Heart left ventricle (tissue), 16 donors: ENCODE measurements around the gene CCL17. TPM values are rescaled to one million over a fixed set of nuclear protein-coding genes. Genes with fewer than 3 reads are reported as not detected.
"Not testable (repeated sequence)": the region's sequence is repeated elsewhere in the genome, so short reads cannot be mapped to it uniquely, and the experiment has no call there.

Experiments used
- ATAC-seq, 4 donors: fragments of 200-7000 bp; cut with Tn5 transposase; one replicate each; pipeline ENCODE4 v1.9.1; 2020 to 2022; ENCODE audit warnings: moderate library complexity in 4 of 4, mild to moderate bottlenecking in 3 of 4, moderate number of reproducible peaks in 1 of 4
- DNase-seq, 5 donors: peaks; one replicate each; pipeline ENCODE4 v3.0.0-alpha.2; 2020
- H3K27ac ChIP-seq, 12 donors: fragments of 200-600 bp; sonication (generic) in 4 of 12; one replicate each; pipeline versions ENCODE4 v1.5.0 to v1.8.0; 2016 to 2022; ENCODE audit warnings: mild to moderate bottlenecking in 2 of 12
- H3K27me3 ChIP-seq, 9 donors: fragments of 200-600 bp; sonication (generic) in 2 of 9; one replicate each; pipeline versions ENCODE4 v1.5.1 to v1.8.0; 2016 to 2022; ENCODE audit warnings: mild to moderate bottlenecking in 3 of 9
- H3K36me3 ChIP-seq, 9 donors: fragments of 200-600 bp; sonication (generic) in 2 of 9; one replicate each; pipeline versions ENCODE4 v1.5.0 to v1.8.0; 2018 to 2022; ENCODE audit warnings: mild to moderate bottlenecking in 2 of 9
- H3K4me1 ChIP-seq, 12 donors: fragments of 200-600 bp; sonication (generic) in 4 of 12; one replicate each; pipeline versions ENCODE4 v1.5.0 to v1.8.0; 2016 to 2022; ENCODE audit warnings: mild to moderate bottlenecking in 3 of 12
- H3K4me3 ChIP-seq, 12 donors: fragments of 200-600 bp; sonication (generic) in 4 of 12; one replicate each; pipeline versions ENCODE4 v1.5.0 to v1.8.0; 2017 to 2022; ENCODE audit warnings: mild to moderate bottlenecking in 9 of 12, moderate library complexity in 4 of 12
- H3K9me3 ChIP-seq, 12 donors: fragments of 200-600 bp; sonication (generic) in 4 of 12; one replicate each; pipeline versions ENCODE4 v1.5.0 to v1.8.0; 2016 to 2022; ENCODE audit warnings: mild to moderate bottlenecking in 1 of 12
- POLR2A ChIP-seq, 2 donors: fragments of 450-650 bp; IDR thresholded peaks; one replicate each; pipeline ENCODE4 v1.6.1; 2017; ENCODE audit warnings: antibody characterized with exemption in 2 of 2, mild to moderate bottlenecking in 2 of 2, moderate library complexity in 2 of 2
- WGBS, 4 donors: extraction: QIAGEN DNeasy Blood & Tissue Kit in 2 of 4; methylation state at CpG; one replicate each; pipeline versions ENCODE4 v1.1.5 to v1.1.7; 2013 to 2018; 5-methylcytosine and 5-hydroxymethylcytosine counted together
- intact Hi-C, 10 donors: fragments of 100-400 bp; cut with DNase I; formaldehyde crosslinking; loops; one replicate each; pipeline versions ENCODE4 v1.11.1 to v1.14.2; 2022
- polyA plus RNA-seq, 2 donors: library from polyadenylated mRNA; stranded (reverse); fragments of 200-250 nt; gene quantifications; one replicate each; pipeline ENCODE4 v1.2.3, GENCODE V29; 2013
- total RNA-seq, 9 donors: library from RNA; depleted of rRNA in 2 of 9; stranded (reverse); fragments of >200 nt in 2 of 9; fragmentation: NEBNext Ultra II Directional in 3 of 9; extraction: Animal tissue kit (Norgen Biotek cat#: 25700) in 3 of 9; gene quantifications; one replicate each; pipeline versions ENCODE4 v1.1.0 to v1.2.4, GENCODE V29; 2016 to 2023
- TF ChIP-seq, protein P1 (sequence below), 12 donors: fragments of 200-600 bp; sonication (generic) in 4 of 12; IDR thresholded peaks; one replicate each; pipeline versions ENCODE4 v1.5.0 to v1.8.0; 2018 to 2022; ENCODE audit warnings: antibody characterized with exemption in 12 of 12, mild to moderate bottlenecking in 5 of 12
- donor health status: ischemic (EF 13 %, LVEDD 7.1; RV severe dilation, severe dysfunction).
- donor health status: healthy with polysubstance abuse.
- donor health status: DM: no; HTN: yes; CAD: no.
- donor health status: DM: no; HTN: no; CAD: no.
- donor health status: ischemic (EF 25% LVEDD 6.9; RV normal size, moderate dysfunction).
- donor health status: ischemic (EF 25% LVEDD 5.7; RV mildly dilated, moderate dysfunction).
- donor health status: healthy.
- donor health status: DM: yes; HTN: yes; CAD: no.
- donor health status: ischemic (EF 35%, LVEDD 5.7; RV mildly dilated, moderate dysfunction).
- donor health status: nonischemic (EF 11% LVEDD 7.7; RV severe dilation, severe dysfunction).
- donor health status: DM: yes; HTN: yes; CAD: no.
- donor health status: PGD.
- donor health status: ischemic (EF 29% LVEDD 5.4; RV normal size, mild dysfunction).
- donor health status: nonischemic (EF 23%, LVEDD 6.1; RV moderate dilation, normal function).

Gene CCL17
- total and polyA plus RNA-seq, 11 donors, result 0.26 to 4.0 (median 1.0) TPM; not detected in 8

DNA sequence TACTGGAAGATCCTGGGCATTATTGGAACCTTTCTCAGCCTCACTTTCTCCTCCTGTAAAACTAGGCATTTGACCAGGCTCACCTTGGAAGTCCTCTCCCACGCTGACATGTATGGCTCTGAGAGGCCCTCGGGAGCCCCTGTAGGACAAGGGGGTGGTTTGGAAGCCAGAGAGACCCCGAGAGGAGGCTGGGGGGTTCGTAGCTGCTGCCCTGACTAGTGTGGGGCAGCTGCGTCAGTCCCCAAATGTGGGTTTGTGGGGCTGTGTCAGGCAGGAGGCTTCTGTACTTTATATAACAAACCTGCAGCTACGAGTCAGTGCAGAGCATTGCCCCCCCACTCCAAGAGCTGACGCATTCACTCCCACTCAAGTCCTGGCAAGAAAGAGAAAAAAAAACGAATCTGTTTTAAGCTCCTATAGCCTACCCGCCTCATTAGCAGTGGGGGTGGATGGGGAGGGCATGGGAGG is 30.5 kb upstream of the CCL17 start:
- H3K27ac ChIP-seq, result peak overlapping the region; percentile 84 to 97 (median 90)
- intact Hi-C loops, result loop anchor here in 9 of 10 donors (5.0 to 10.0 kb wide), 6 partner anchors 37 to 72 kb away; no protein-coding TSS in a partner anchor
- H3K36me3 ChIP-seq, result peaks cover 0 to 6% (median 0%) of the 10 kb centered on the region in 9 donors
- H3K4me1 ChIP-seq, result peaks cover 0 to 58% (median 12%) of the 10 kb centered on the region in 12 donors
- TF ChIP-seq, protein P1, sequence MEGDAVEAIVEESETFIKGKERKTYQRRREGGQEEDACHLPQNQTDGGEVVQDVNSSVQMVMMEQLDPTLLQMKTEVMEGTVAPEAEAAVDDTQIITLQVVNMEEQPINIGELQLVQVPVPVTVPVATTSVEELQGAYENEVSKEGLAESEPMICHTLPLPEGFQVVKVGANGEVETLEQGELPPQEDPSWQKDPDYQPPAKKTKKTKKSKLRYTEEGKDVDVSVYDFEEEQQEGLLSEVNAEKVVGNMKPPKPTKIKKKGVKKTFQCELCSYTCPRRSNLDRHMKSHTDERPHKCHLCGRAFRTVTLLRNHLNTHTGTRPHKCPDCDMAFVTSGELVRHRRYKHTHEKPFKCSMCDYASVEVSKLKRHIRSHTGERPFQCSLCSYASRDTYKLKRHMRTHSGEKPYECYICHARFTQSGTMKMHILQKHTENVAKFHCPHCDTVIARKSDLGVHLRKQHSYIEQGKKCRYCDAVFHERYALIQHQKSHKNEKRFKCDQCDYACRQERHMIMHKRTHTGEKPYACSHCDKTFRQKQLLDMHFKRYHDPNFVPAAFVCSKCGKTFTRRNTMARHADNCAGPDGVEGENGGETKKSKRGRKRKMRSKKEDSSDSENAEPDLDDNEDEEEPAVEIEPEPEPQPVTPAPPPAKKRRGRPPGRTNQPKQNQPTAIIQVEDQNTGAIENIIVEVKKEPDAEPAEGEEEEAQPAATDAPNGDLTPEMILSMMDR (IDR thresholded peaks at IDR 0.05), result no peak
- TF ChIP-seq POLR2A (IDR thresholded peaks at IDR 0.05), result no peak
- DNase-seq, result no peak
- ATAC-seq, result peak in 1 of 4 donors; percentile 26
- H3K4me3 ChIP-seq, result peak overlapping the region; percentile 30 to 88 (median 68)
- WGBS, 4 donors, result 42 to 66% (median 58%) methylated on average over 5 to 9 of the region's 9 CpGs
- H3K9me3 ChIP-seq, result no peaks in the 10 kb centered on the region
- no peaks in the 10 kb centered on the region for H3K27me3 ChIP-seq

DNA sequence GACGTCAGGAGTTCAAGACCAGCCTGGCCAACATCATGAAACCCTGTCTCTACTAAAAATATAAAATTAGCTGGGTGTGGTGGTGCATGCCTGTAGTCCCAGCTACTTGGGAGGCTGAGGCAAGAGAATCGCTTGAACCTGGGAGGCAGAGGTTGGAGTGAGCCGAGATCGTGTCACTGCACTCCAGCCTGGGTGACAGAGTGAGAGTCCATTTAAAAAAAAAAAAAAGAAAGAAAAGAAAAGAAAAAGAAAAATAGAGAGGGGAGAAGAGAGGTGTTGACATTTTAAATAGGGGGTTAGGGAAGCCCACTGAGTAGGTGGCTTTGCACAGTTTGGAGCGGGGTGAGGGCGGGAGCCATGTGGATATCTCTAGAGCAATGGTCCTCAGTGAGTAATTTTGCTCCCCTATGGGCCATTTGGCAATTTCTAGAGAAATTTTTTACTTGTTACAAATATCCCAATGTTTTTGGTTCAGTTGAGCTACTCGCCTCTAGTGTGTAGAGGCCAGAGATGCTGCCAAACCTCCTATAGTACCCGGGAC is 29.6 kb upstream of the CCL17 start:
- 76 to 86% (median 82%) methylated on average over 8 of the region's 8 CpGs for WGBS, 4 donors
- Histone ChIP-seq H3K27ac (peak overlapping the region in 6 of 12 donors; percentile 84 to 96 (median 88)), H3K4me3 (peak overlapping the region in 9 of 12 donors; percentile 61 to 88 (median 73)), H3K4me1 (peaks cover 0 to 67% (median 20%) of the 10 kb centered on the region in 12 donors), H3K36me3 (peaks cover 0 to 15% (median 0%) of the 10 kb centered on the region in 9 donors)
- intact Hi-C loops, result loop anchor here in 9 of 10 donors (5.0 to 10.0 kb wide), 6 partner anchors 37 to 73 kb away; no protein-coding TSS in a partner anchor
- not testable (repeated sequence) for ATAC-seq, H3K9me3 ChIP-seq, H3K27me3 ChIP-seq, DNase-seq

DNA sequence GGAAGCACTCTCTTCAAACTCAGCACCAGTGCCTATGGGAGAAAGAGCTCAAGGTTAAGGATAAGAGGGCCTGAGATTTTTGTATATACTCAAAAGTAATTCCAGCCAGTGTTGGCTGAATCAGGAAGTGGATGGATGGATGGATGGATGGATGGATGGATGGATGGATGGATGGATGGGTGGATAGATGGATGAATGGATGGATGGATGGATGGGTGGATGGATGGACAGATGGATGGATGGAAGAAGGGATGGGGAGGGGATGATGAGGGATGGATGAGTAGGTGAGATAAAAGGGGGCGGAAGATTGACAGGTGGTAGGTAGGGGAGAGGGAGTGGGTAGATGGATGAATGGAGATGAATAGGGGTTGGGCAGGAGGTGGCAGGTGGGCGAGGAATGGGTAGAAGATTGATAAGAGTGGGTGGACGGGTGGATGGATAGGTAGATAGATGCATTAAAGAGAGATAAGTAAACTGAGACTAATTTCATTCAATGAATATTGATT is 28.2 kb upstream of the CCL17 start:
- WGBS, 4 donors, result 89 to 92% (median 90%) methylated on average over 3 of the region's 3 CpGs
- ATAC-seq (no peak), DNase-seq (no peak)
- intact Hi-C loops, result loop anchor here in 2 of 10 donors (2.0 to 10.0 kb wide), 2 partner anchors 38 to 62 kb away; no protein-coding TSS in a partner anchor
- Histone ChIP-seq H3K27me3 (no peaks in the 10 kb centered on the region), H3K27ac (no peak overlapping the region), H3K36me3 (peaks cover 0 to 23% (median 0%) of the 10 kb centered on the region in 9 donors), H3K4me1 (peaks cover 0 to 77% (median 31%) of the 10 kb centered on the region in 12 donors), H3K4me3 (peak overlapping the region in 5 of 12 donors; percentile 10 to 85 (median 62)), H3K9me3 (no peaks in the 10 kb centered on the region)
- TF ChIP-seq POLR2A (IDR thresholded peaks at IDR 0.05), result no peak
- TF ChIP-seq, protein P1 (IDR thresholded peaks at IDR 0.05), result no peak

DNA sequence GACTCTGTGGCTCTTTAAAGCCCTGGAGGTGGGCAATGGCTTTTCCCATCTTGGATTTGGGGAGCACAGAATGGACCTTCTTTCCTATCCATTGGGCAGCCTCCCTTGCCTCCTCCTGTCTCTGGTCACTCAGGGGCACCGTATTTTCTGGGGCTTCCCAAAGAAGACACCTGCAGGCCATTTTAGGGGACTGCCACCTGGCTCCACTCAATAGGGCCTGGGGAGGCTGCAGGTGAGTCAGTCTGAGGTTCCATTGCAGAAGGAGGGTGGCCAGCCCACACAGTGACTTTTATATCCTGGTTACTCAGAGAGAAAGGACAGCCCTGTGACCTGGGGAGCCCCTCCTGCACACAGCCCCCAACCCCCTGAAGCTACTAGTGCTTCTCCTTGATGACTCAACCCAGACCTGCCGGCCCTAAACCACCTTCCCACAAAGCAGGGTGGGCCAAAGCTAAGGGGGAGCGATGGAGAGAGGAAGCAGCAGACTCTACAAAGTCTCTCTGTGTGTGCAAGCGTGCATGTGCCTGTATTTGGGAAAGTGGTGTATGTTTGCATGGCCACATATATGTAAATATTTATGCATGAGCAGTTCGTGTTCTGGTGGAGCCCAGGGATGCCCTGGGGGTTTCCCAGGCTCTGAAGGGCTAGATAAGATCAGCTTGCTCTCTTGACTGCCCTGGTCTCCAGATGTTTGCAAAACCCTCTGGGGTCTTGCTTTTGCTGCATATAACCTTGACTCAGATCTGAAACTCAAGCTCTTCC is 27.3 kb upstream of the CCL17 start:
- Histone ChIP-seq H3K27me3 (no peaks in the 10 kb centered on the region), H3K9me3 (no peaks in the 10 kb centered on the region), H3K36me3 (peaks cover 0 to 31% (median 0%) of the 10 kb centered on the region in 9 donors), H3K27ac (no peak overlapping the region), H3K4me1 (peaks cover 0 to 73% (median 28%) of the 10 kb centered on the region in 12 donors), H3K4me3 (peak overlapping the region in 4 of 12 donors; percentile 7 to 15 (median 11))
- ATAC-seq (no peak), DNase-seq (no peak)
- intact Hi-C loops, result loop anchor here in 2 of 10 donors (2.0 to 10.0 kb wide), 2 partner anchors 38 to 62 kb away; no protein-coding TSS in a partner anchor
- WGBS, 4 donors, result 52 to 82% (median 60%) methylated on average over 5 of the region's 5 CpGs
- TF ChIP-seq POLR2A (IDR thresholded peaks at IDR 0.05), result no peak
- TF ChIP-seq, protein P1 (IDR thresholded peaks at IDR 0.05), result no peak
